ENCODE results near the gene ATP11B. TPM values are rescaled to one million over a fixed set of nuclear protein-coding genes. Genes with fewer than 3 reads are reported as not detected.

The ATP11B gene
- total RNA-seq, 1 donor from 2014 or later: 97.5 TPM

DNA sequence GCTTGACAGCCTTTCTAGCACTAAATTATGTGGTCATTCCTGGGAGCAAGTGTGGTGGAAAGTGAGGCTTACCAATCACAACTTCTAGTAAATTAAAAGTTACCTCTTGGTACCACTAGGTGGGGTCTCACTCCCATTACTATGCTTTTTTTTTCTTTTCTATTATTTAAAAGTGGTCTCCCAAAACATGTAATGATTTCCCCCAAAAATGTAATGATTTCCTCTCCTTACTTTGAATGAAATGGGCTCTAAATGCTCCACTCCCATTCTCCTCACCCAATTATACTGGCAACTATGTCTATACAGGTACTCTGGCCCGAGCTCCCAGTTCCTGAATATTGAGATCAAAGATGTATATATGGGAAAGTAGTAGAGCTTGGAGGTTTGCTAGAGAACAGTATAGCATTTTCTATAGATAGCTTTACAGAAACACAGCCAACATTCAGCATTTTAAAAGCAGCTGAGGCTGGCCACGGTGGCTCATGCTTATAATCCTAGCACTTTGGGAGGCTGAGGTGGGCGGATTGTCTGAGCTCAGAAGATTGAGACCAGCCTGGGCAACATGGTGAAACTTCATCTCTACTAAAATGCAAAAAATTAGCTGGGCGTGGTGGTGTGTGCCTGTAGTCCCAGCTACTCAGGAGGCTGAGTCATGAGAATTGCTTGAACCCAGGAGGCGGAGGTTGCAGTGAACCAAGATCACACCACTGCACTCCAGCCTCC lies 116.2 kb downstream of the ATP11B start:
- Mint-ChIP-seq H3K27me3 (ENCODE audit: low read depth) (no peaks in the 10 kb centered on the region), H3K4me3 (ENCODE audit: low read depth) (no peak overlapping the region), H3K9me3 (no peaks in the 10 kb centered on the region), H3K36me3 (ENCODE audit: low read depth) (peaks cover 43% of the 10 kb centered on the region), H3K27ac (no peak overlapping the region), H3K4me1 (ENCODE audit: low read depth) (peaks cover 44% of the 10 kb centered on the region)
- intact Hi-C loops (cut with micrococcal nuclease): loop anchor here (5.0 to 10.0 kb wide), 2 partner anchors 38 to 185 kb away; partner anchors contain the start of gene MCCC1
- no peak for DNase-seq (ENCODE audit: low spot score)

- Mint-ChIP-seq H3K4me1 (ENCODE audit: low read depth) (peaks cover 50% of the 10 kb centered on the region), H3K9me3 (no peaks in the 10 kb centered on the region), H3K27me3 (ENCODE audit: low read depth) (no peaks in the 10 kb centered on the region), H3K4me3 (ENCODE audit: low read depth) (peak overlapping the region; percentile 10), H3K36me3 (ENCODE audit: low read depth) (peaks cover 47% of the 10 kb centered on the region), H3K27ac (peak overlapping the region; percentile 58)
- no peak for DNase-seq (ENCODE audit: low spot score)
- intact Hi-C loops (cut with micrococcal nuclease): loop anchor here (1.0 to 5.0 kb wide), 2 partner anchors 36 to 56 kb away; no protein-coding TSS in a partner anchor
Observed at GRCh38 chr3:182910936-182911781, 117.9 kb downstream of the ATP11B start.

- H3K36me3 Mint-ChIP-seq (ENCODE audit: low read depth): peaks cover 45% of the 10 kb centered on the region
- no peaks in the 10 kb centered on the region for H3K27me3 Mint-ChIP-seq (ENCODE audit: low read depth)
- intact Hi-C loops (cut with micrococcal nuclease): loop anchor here (1.0 to 5.0 kb wide), 2 partner anchors 36 to 56 kb away; no protein-coding TSS in a partner anchor
- DNase-seq (ENCODE audit: low spot score): no peak
- H3K27ac Mint-ChIP-seq: peak overlapping the region; percentile 58
- H3K4me1 Mint-ChIP-seq (ENCODE audit: low read depth): peaks cover 50% of the 10 kb centered on the region
- H3K4me3 Mint-ChIP-seq (ENCODE audit: low read depth): no peak overlapping the region
- H3K9me3 Mint-ChIP-seq: no peaks in the 10 kb centered on the region
Observed at GRCh38 chr3:182911782-182912111, 118.4 kb downstream of the ATP11B start.

DNA sequence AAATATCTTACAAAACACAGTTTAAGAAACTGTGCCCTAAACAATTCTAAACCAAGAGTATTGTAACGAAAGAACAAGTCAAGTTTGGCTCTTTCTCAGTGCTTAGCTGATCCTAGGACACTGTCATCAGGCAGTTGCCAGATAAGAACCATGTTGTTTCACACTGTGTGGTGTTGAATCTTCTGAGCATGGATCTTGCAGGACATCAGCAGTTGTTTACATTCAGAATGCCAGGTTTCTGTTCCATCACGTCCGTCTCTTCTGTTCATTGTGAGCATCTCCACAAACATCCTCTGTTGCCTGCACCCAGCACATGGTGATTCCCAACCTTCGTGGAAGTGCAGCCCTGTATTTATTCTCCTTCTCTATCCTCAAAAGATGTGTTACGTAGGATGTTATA lies 119.2 kb downstream of the ATP11B start:
- Mint-ChIP-seq H3K27me3 (ENCODE audit: low read depth) (no peaks in the 10 kb centered on the region), H3K9me3 (no peaks in the 10 kb centered on the region), H3K4me1 (ENCODE audit: low read depth) (peaks cover 50% of the 10 kb centered on the region), H3K4me3 (ENCODE audit: low read depth) (no peak overlapping the region), H3K27ac (peak overlapping the region; percentile 19), H3K36me3 (ENCODE audit: low read depth) (peaks cover 49% of the 10 kb centered on the region)
- intact Hi-C loops (cut with micrococcal nuclease): loop anchor here (5.0 kb wide), 1 partner anchor 35 kb away; no protein-coding TSS in a partner anchor
- no peak for DNase-seq (ENCODE audit: low spot score)

DNA sequence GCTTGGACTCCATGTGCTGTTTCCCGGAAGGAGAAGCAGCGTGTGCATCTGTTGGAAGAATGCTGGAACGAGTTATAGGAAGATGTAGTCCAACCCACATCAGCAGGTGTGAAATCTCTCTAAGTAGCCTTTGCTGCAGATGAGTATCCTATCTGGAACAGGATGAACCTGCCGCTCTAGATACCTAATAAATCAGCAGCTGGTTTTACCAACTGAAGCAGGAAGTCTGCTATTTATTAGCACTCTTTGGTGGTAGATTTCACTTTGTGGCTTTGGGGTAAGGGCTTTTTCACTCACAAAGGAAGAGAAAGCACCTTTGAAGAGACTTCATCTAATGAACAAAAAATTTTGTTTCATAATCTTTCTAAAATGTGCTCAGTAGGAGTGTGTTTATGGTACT lies 120.6 kb downstream of the ATP11B start:
- no peaks in the 10 kb centered on the region for H3K9me3 Mint-ChIP-seq
- H3K4me3 Mint-ChIP-seq (ENCODE audit: low read depth): no peak overlapping the region
- peaks cover 46% of the 10 kb centered on the region for H3K36me3 Mint-ChIP-seq (ENCODE audit: low read depth)
- peaks cover 50% of the 10 kb centered on the region for H3K4me1 Mint-ChIP-seq (ENCODE audit: low read depth)
- intact Hi-C loops (cut with micrococcal nuclease): loop anchor here (5.0 kb wide), 1 partner anchor 33 kb away; no protein-coding TSS in a partner anchor
- peak overlapping the region; percentile 1 for H3K27ac Mint-ChIP-seq
- H3K27me3 Mint-ChIP-seq (ENCODE audit: low read depth): no peaks in the 10 kb centered on the region
- no peak for DNase-seq (ENCODE audit: low spot score)

DNA sequence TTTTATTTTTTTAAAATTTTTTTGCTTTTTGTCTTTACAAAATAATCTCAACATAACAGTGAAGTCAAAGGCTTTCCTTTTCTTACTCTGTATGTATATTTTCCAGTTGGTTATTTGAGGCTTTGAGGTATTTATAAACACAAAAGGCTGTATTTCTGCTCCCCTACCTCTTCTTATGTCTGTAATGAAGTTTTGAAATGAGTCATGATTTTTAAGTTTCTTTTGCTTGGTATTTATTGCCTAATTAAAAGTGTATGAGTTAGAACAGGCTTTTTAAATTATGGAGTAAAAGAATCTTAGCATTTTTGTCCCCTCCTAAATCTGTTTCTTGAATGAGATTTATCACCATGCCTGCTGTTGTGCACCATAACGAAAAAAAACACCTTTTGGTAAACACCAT lies 121.0 kb downstream of the ATP11B start:
- H3K27ac Mint-ChIP-seq: peak overlapping the region; percentile 50
- H3K4me3 Mint-ChIP-seq (ENCODE audit: low read depth): peak overlapping the region; percentile 9
- intact Hi-C loops (cut with micrococcal nuclease): loop anchor here (5.0 kb wide), 1 partner anchor 33 kb away; no protein-coding TSS in a partner anchor
- H3K36me3 Mint-ChIP-seq (ENCODE audit: low read depth): peaks cover 46% of the 10 kb centered on the region
- DNase-seq (ENCODE audit: low spot score): no peak
- peaks cover 47% of the 10 kb centered on the region for H3K4me1 Mint-ChIP-seq (ENCODE audit: low read depth)
- H3K27me3 Mint-ChIP-seq (ENCODE audit: low read depth): no peaks in the 10 kb centered on the region
- no peaks in the 10 kb centered on the region for H3K9me3 Mint-ChIP-seq

DNA sequence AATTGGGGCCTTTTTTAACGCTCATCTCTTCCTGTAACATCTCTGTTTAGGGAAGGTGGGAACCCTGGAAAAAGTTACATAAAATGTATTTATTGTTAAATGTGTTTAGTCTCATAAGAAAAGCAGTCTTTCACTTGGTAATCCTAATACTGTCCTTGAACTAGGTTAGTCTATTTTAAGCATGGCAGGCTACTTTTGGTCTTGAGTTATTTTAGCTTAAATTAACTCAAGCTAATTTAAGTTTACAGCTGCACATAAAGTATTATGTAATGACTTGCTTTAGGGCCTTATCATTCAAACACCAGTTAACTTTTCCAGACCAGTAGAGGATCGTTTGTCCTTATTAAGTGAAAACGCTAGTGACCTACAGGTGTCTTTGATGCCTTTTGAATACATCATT lies 123.8 kb downstream of the ATP11B start:
- Mint-ChIP-seq H3K4me3 (ENCODE audit: low read depth) (no peak overlapping the region), H3K27ac (no peak overlapping the region), H3K27me3 (ENCODE audit: low read depth) (no peaks in the 10 kb centered on the region), H3K4me1 (ENCODE audit: low read depth) (peaks cover 28% of the 10 kb centered on the region), H3K9me3 (no peaks in the 10 kb centered on the region), H3K36me3 (ENCODE audit: low read depth) (peaks cover 43% of the 10 kb centered on the region)
- intact Hi-C loops (cut with micrococcal nuclease): no loop called here
- DNase-seq (ENCODE audit: low spot score): no peak

DNA sequence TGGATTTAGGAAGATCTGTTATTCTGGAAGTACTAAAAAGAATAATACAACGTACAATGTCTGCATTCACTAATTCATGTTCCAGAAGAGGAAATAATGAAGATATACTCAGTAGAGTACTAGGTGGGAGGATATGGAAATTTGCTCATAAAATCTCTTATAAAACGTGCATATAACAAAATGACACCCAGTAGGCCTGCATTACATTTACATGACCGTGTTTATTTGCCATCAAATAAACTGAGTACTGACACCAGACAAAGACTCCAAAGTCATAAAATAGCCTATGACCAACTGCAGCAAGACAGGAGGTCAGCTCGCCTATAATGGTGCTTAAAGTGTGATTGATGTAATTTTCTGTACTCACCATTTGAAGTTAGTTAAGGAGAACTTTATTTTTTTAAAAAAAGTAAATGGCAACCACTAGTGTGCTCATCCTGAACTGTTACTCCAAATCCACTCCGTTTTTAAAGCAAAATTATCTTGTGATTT lies 126.6 kb downstream of the ATP11B start:
- DNase-seq (ENCODE audit: low spot score): no peak

GRCh38 chr3:182920515-182921084 lies 127.3 kb downstream of the ATP11B start:
- H3K27ac Mint-ChIP-seq: no peak overlapping the region
- H3K4me1 Mint-ChIP-seq (ENCODE audit: low read depth): peaks cover 2% of the 10 kb centered on the region
- no peaks in the 10 kb centered on the region for H3K9me3 Mint-ChIP-seq
- H3K36me3 Mint-ChIP-seq (ENCODE audit: low read depth): peaks cover 41% of the 10 kb centered on the region
- no peaks in the 10 kb centered on the region for H3K27me3 Mint-ChIP-seq (ENCODE audit: low read depth)
- no peak overlapping the region for H3K4me3 Mint-ChIP-seq (ENCODE audit: low read depth)
- intact Hi-C loops (cut with micrococcal nuclease): no loop called here
- no peak for DNase-seq (ENCODE audit: low spot score)

More for the DNA sequence above, 126.6 kb downstream of the ATP11B start:
- Mint-ChIP-seq H3K9me3 (no peaks in the 10 kb centered on the region), H3K27me3 (ENCODE audit: low read depth) (no peaks in the 10 kb centered on the region), H3K36me3 (ENCODE audit: low read depth) (peaks cover 42% of the 10 kb centered on the region), H3K4me1 (ENCODE audit: low read depth) (peaks cover 5% of the 10 kb centered on the region), H3K4me3 (ENCODE audit: low read depth) (no peak overlapping the region), H3K27ac (no peak overlapping the region)
- intact Hi-C loops (cut with micrococcal nuclease): no loop called here

DNA sequence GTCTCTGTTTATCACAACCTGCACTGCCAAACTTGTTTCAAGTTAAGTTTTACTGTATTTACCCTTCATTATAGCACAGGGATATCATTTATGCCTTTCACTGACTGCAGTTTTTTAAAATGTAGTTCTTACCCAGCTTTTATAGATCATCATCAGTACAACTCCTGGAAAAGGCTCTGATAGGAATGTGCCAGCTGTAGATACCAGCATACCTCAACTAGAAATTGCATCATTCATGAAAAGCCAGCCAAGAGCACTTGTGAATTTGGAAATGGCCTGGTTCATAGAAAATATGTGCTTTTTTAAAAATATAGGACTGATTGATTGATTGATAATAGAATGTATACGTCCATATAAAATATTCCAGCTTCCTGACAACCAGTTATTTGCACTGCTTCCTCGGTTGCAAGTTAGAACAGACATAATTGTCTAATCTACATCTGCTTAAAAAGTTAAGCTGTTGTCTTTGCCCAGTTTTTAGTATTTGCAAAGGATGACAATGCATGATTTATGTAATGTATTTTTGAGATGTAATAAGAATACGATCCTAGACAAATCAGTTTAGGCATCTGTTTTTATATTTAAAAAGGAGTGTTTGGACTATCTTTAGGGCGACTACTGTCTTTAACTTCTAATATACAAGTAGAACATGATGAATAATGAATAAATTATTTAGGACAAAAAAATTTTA lies 128.5 kb downstream of the ATP11B start:
- Mint-ChIP-seq H3K36me3 (ENCODE audit: low read depth) (peaks cover 49% of the 10 kb centered on the region), H3K4me1 (ENCODE audit: low read depth) (peaks cover 2% of the 10 kb centered on the region), H3K4me3 (ENCODE audit: low read depth) (no peak overlapping the region), H3K27ac (no peak overlapping the region), H3K27me3 (ENCODE audit: low read depth) (no peaks in the 10 kb centered on the region), H3K9me3 (no peaks in the 10 kb centered on the region)
- intact Hi-C loops (cut with micrococcal nuclease): no loop called here
- no peak for DNase-seq (ENCODE audit: low spot score)

- Mint-ChIP-seq H3K36me3 (ENCODE audit: low read depth) (peaks cover 56% of the 10 kb centered on the region), H3K9me3 (peaks cover 3% of the 10 kb centered on the region), H3K27ac (no peak overlapping the region), H3K4me1 (ENCODE audit: low read depth) (peaks cover 7% of the 10 kb centered on the region), H3K27me3 (ENCODE audit: low read depth) (no peaks in the 10 kb centered on the region), H3K4me3 (ENCODE audit: low read depth) (no peak overlapping the region)
- intact Hi-C loops (cut with micrococcal nuclease): no loop called here
- no peak for DNase-seq (ENCODE audit: low spot score)
Observed at GRCh38 chr3:182925330-182925943, 132.1 kb downstream of the ATP11B start.

- no peaks in the 10 kb centered on the region for H3K27me3 Mint-ChIP-seq (ENCODE audit: low read depth)
- no peak for DNase-seq (ENCODE audit: low spot score)
- intact Hi-C loops (cut with micrococcal nuclease): no loop called here
- H3K4me3 Mint-ChIP-seq (ENCODE audit: low read depth): no peak overlapping the region
- peaks cover 52% of the 10 kb centered on the region for H3K36me3 Mint-ChIP-seq (ENCODE audit: low read depth)
- H3K4me1 Mint-ChIP-seq (ENCODE audit: low read depth): peaks cover 5% of the 10 kb centered on the region
- no peak overlapping the region for H3K27ac Mint-ChIP-seq
- peaks cover 3% of the 10 kb centered on the region for H3K9me3 Mint-ChIP-seq
Observed at GRCh38 chr3:182925944-182926337, 132.6 kb downstream of the ATP11B start.

Measured in activated T-helper 2 cell treated with anti-CD3 and anti-CD28 coated beads, Interferon-gamma antibody, Interleukin-2, Interleukin-4, amounts not matched to agents 10 μg/mL and 5 μg/mL and 100 μg/mL, durations not matched to agents 14 hours and 24 hours and 36 hours (primary cell).